WTC11 (cell line): ENCODE data around the gene GEMIN5. TPM values are rescaled to one million over a fixed set of nuclear protein-coding genes. Genes with fewer than 3 reads are reported as not detected.

Experiments
- ATAC-seq: fragments of 200-7000 bp; cut with Tn5 transposase; 2 replicates; pipeline ENCODE4 v1.10.0; 2021; ENCODE audit warnings: mild to moderate bottlenecking, moderate library complexity
- CTCF ChIA-PET: fragments of 300-600 bp; sonication (Branson Sonifier 250); formaldehyde crosslinking; loops from one replicate; lab custom pipeline; 2021; ENCODE audit warnings: antibody characterized with exemption; lab: Charles Lee
- POLR2A ChIA-PET: fragments of 350-600 bp; sonication (Branson Sonifier 250); formaldehyde crosslinking; loops from one replicate; lab custom pipeline; 2021; ENCODE audit warnings: antibody characterized with exemption; lab: Charles Lee
- DNase-seq: peaks from one replicate; pipeline ENCODE4 v3.0.0; 2021; ENCODE audit warnings: low spot score
- H3K27ac Mint-ChIP-seq: 2 replicates; pipeline ENCODE4 v1.8.0; 2021; ENCODE audit warnings: mixed read lengths
- H3K27me3 Mint-ChIP-seq: 2 replicates; pipeline ENCODE4 v1.8.0; 2021; ENCODE audit warnings: low read depth, mild to moderate bottlenecking, moderate library complexity, mixed read lengths
- H3K36me3 Mint-ChIP-seq: 2 replicates; pipeline ENCODE4 v1.8.0; 2021; ENCODE audit warnings: mixed read lengths
- H3K4me1 Mint-ChIP-seq: 2 replicates; pipeline ENCODE4 v1.8.0; 2022; ENCODE audit warnings: mixed read lengths
- H3K4me3 Mint-ChIP-seq: 2 replicates; pipeline ENCODE4 v1.8.0; 2021; ENCODE audit warnings: mild to moderate bottlenecking, moderate library complexity, mixed read lengths
- H3K9me3 Mint-ChIP-seq: 2 replicates; pipeline ENCODE4 v1.8.0; 2021; ENCODE audit warnings: mixed read lengths
- ARID4B ChIP-seq: sonication (generic); formaldehyde crosslinking; IDR thresholded peaks from 2 replicates; pipeline ENCODE4 v1.8.0; 2023; ENCODE audit warnings: missing genetic modification reagents, mild to moderate bottlenecking, borderline replicate concordance
- ATF2 ChIP-seq: sonication (generic); formaldehyde crosslinking; IDR thresholded peaks from 2 replicates; pipeline ENCODE4 v1.8.1; 2022; ENCODE audit warnings: low read depth, missing genetic modification reagents, borderline replicate concordance
- CREM ChIP-seq: sonication (generic); formaldehyde crosslinking; IDR thresholded peaks from 2 replicates; pipeline ENCODE4 v1.8.1; 2022; ENCODE audit warnings: mild to moderate bottlenecking, missing genetic modification reagents, moderate library complexity
- E2F1 ChIP-seq: sonication (generic); formaldehyde crosslinking; IDR thresholded peaks from 2 replicates; pipeline ENCODE4 v1.8.0; 2022; ENCODE audit warnings: mild to moderate bottlenecking, missing genetic modification reagents
- E2F5 ChIP-seq: sonication (generic); formaldehyde crosslinking; IDR thresholded peaks from 2 replicates; pipeline ENCODE4 v1.8.1; 2022; ENCODE audit warnings: mild to moderate bottlenecking, moderate library complexity, missing genetic modification reagents
- EMX1 ChIP-seq: fragments of 250-450 bp; sonication (Bioruptor Pico); IDR thresholded peaks from 2 replicates; pipeline ENCODE4 v1.8.0; 2021; ENCODE audit warnings: mild to moderate bottlenecking
- GRHL2 ChIP-seq: fragments of 250-450 bp; sonication (Bioruptor Pico); IDR thresholded peaks from 2 replicates; pipeline ENCODE4 v1.8.0; 2022; ENCODE audit warnings: mild to moderate bottlenecking, moderate library complexity; ENCODE audit not compliant: insufficient replicate concordance, severe bottlenecking
- NFATC4 ChIP-seq: fragments of 250-450 bp; sonication (Bioruptor Pico); IDR thresholded peaks from 2 replicates; pipeline ENCODE4 v1.9.0; 2021; ENCODE audit warnings: mild to moderate bottlenecking
- NR2C2 ChIP-seq: sonication (generic); formaldehyde crosslinking; IDR thresholded peaks from 2 replicates; pipeline ENCODE4 v1.8.0; 2022; ENCODE audit warnings: mild to moderate bottlenecking, missing genetic modification reagents
- TEAD4 ChIP-seq: sonication (generic); formaldehyde crosslinking; IDR thresholded peaks from 2 replicates; pipeline ENCODE4 v1.8.0; 2022; ENCODE audit warnings: mild to moderate bottlenecking, missing genetic modification reagents
- ZNF121 ChIP-seq: sonication (generic); formaldehyde crosslinking; IDR thresholded peaks from 2 replicates; pipeline ENCODE4 v1.8.0; 2023; ENCODE audit warnings: missing genetic modification reagents
- ZNF219 ChIP-seq: sonication (generic); formaldehyde crosslinking; IDR thresholded peaks from 2 replicates; pipeline ENCODE4 v1.8.0; 2023; ENCODE audit warnings: missing genetic modification reagents, mild to moderate bottlenecking, borderline replicate concordance
- ZNF263 ChIP-seq: sonication (generic); formaldehyde crosslinking; IDR thresholded peaks from 2 replicates; pipeline ENCODE4 v1.8.1; 2022; ENCODE audit warnings: low read depth, mild to moderate bottlenecking, moderate library complexity, missing genetic modification reagents
- ZNF317 ChIP-seq: sonication (generic); formaldehyde crosslinking; IDR thresholded peaks from 2 replicates; pipeline ENCODE4 v1.8.1; 2023; ENCODE audit warnings: low read depth, mild to moderate bottlenecking, moderate library complexity, missing genetic modification reagents, borderline replicate concordance
- ZNF425 ChIP-seq: fragments of 250-450 bp; sonication (Bioruptor Pico); conservative IDR thresholded peaks from 2 replicates; pipeline ENCODE4 v1.9.0; 2021; ENCODE audit warnings: mild to moderate bottlenecking
- ZNF532 ChIP-seq: fragments of 250-450 bp; sonication (Bioruptor Pico); IDR thresholded peaks from 2 replicates; pipeline ENCODE4 v1.9.0; 2021; ENCODE audit warnings: mild to moderate bottlenecking, borderline replicate concordance
- ZSCAN18 ChIP-seq: fragments of 250-450 bp; sonication (Bioruptor Pico); IDR thresholded peaks from 2 replicates; pipeline ENCODE4 v2.1.2; 2022; ENCODE audit warnings: mild to moderate bottlenecking, moderate library complexity
- total RNA-seq: library from RNA; stranded (reverse); gene quantifications from 3 replicates; pipeline ENCODE4 v1.2.3, GENCODE V29; 2021

Gene GEMIN5
- total RNA-seq, 1 experiment from 2014 or later: 34.8 TPM

- TF ChIP-seq ZSCAN18 (CRISPR knock-in tag): no peak
- no peak for TF ChIP-seq ZNF532 (CRISPR knock-in tag)
- TF ChIP-seq CREM: no peak
- no peak for TF ChIP-seq E2F1 (CRISPR knock-in tag)
- TF ChIP-seq EMX1: no peak
- TF ChIP-seq NFATC4 (CRISPR knock-in tag): no peak
- no peak for TF ChIP-seq ZNF263 (CRISPR knock-in tag)
Observed at GRCh38 chr5:154949781-154950180, 11.8 kb upstream of the GEMIN5 start (continued).

- DNase-seq (no peak), ATAC-seq (no peak)
- CTCF ChIA-PET: no interaction called here
- H3K27me3 Mint-ChIP-seq: no peaks in the 10 kb centered on the region
- no peaks in the 10 kb centered on the region for H3K4me1 Mint-ChIP-seq
- H3K27ac Mint-ChIP-seq: no peak overlapping the region
- POLR2A ChIA-PET: no interaction called here
- peaks cover 3% of the 10 kb centered on the region; the same call in 1 of the 2 replicates for H3K36me3 Mint-ChIP-seq
- H3K9me3 Mint-ChIP-seq: no peaks in the 10 kb centered on the region
- H3K4me3 Mint-ChIP-seq: no peak overlapping the region
- no peak for TF ChIP-seq ATF2 (CRISPR knock-in tag)
- no peak for TF ChIP-seq ZNF317
- no peak for TF ChIP-seq ZNF219 (CRISPR knock-in tag)
- no peak for TF ChIP-seq ARID4B (CRISPR knock-in tag)
- no peak for TF ChIP-seq ZSCAN18 (CRISPR knock-in tag)
- no peak for TF ChIP-seq TEAD4 (CRISPR knock-in tag)
- TF ChIP-seq ZNF121 (CRISPR knock-in tag): no peak
- no peak for TF ChIP-seq NR2C2 (CRISPR knock-in tag)
- TF ChIP-seq GRHL2 (CRISPR knock-in tag): no peak
- TF ChIP-seq E2F5: no peak
- TF ChIP-seq ZNF425 (CRISPR knock-in tag): no peak
Observed at GRCh38 chr5:154948313-154948712, 10.3 kb upstream of the GEMIN5 start.
